ENCODE results near the gene HIPK3. TPM values are rescaled to one million over a fixed set of nuclear protein-coding genes. Genes with fewer than 3 reads are reported as not detected.
"Not testable (repeated sequence)": the region's sequence is repeated elsewhere in the genome, so short reads cannot be mapped to it uniquely, and the experiment has no call there.

Gene HIPK3
- total and polyA plus RNA-seq, 2 experiments from 2014 or later = 5.5 to 29.8 TPM

GRCh38 chr11:33303541-33303940 is 46.4 kb downstream of the HIPK3 start:
- no peaks in the 10 kb centered on the region; the same call in 2 of the 3 replicates for H3K36me3 Mint-ChIP-seq (ENCODE audit: low read depth)

GRCh38 chr11:33306821-33307220 is 49.6 kb downstream of the HIPK3 start:
- not testable (repeated sequence) for H3K27me3 Mint-ChIP-seq (ENCODE audit: insufficient read depth, low read depth, poor library complexity); H4K20me1 ChIP-seq (replicated peaks; ENCODE audit: insufficient read depth); H3K27ac Mint-ChIP-seq; H3F3A ChIP-seq (replicated peaks; ENCODE audit: low read depth); DNase-seq (ENCODE audit: low spot score); H3K9me3 Mint-ChIP-seq; H3K4me2 ChIP-seq; ATAC-seq; H2AFZ ChIP-seq; H3K27ac ChIP-seq (ENCODE audit: low read depth); H3K9me2 ChIP-seq (ENCODE audit: insufficient read depth); H3K27me3 ChIP-seq (ENCODE audit: insufficient read depth); H3K4me3 Mint-ChIP-seq; H3K36me3 Mint-ChIP-seq (ENCODE audit: low read depth); H3K4me3 ChIP-seq; H3K36me3 ChIP-seq (ENCODE audit: insufficient read depth)
- peaks cover 23% of the 10 kb centered on the region for H3K4me1 ChIP-seq (ENCODE audit: insufficient read depth)
- peaks cover 66% of the 10 kb centered on the region for H3K79me2 ChIP-seq (replicated peaks; ENCODE audit: insufficient read depth)
- peaks cover 18% of the 10 kb centered on the region; the same call in 2 of the 3 replicates for H3K4me1 Mint-ChIP-seq

More at GRCh38 chr11:33303541-33303940, 46.4 kb downstream of the HIPK3 start:
- Histone ChIP-seq H3K27ac (ENCODE audit: low read depth) (no peak overlapping the region), H3K27me3 (ENCODE audit: insufficient read depth) (no peaks in the 10 kb centered on the region), H2AFZ (no peak overlapping the region), H3K9me2 (ENCODE audit: insufficient read depth) (no peaks in the 10 kb centered on the region), H3K4me3 (no peak overlapping the region), H3K4me2 (no peak overlapping the region), H3F3A (replicated peaks; ENCODE audit: low read depth) (no peaks in the 10 kb centered on the region), H3K79me2 (replicated peaks; ENCODE audit: insufficient read depth) (peaks cover 76% of the 10 kb centered on the region), H3K36me3 (ENCODE audit: insufficient read depth) (no peaks in the 10 kb centered on the region), H3K4me1 (ENCODE audit: insufficient read depth) (peaks cover 4% of the 10 kb centered on the region; the same call in 1 of the 2 replicates), H4K20me1 (replicated peaks; ENCODE audit: insufficient read depth) (peaks cover 17% of the 10 kb centered on the region)
- TF ChIP-seq POLR2AphosphoS5 (IDR thresholded peaks at IDR 0.05; ENCODE audit: low read depth) (no peak), EZH2phosphoT487 (IDR thresholded peaks at IDR 0.05; ENCODE audit: unreplicated experiment) (no peak), CTCF (conservative IDR thresholded peaks at IDR 0.05; ENCODE audit: low read depth in 2 of 2) (no peak), REST (IDR thresholded peaks at IDR 0.05; ENCODE audit: unreplicated experiment) (no peak), ZNF114 (CRISPR knock-in tag; IDR thresholded peaks at IDR 0.05) (no peak), STAT1 (IDR thresholded peaks at IDR 0.05; ENCODE audit: unreplicated experiment) (no peak), EZH2 (IDR thresholded peaks at IDR 0.05; ENCODE audit: low read depth, unreplicated experiment) (no peak), NANOG (IDR thresholded peaks at IDR 0.05; ENCODE audit: borderline replicate concordance) (no peak), ZNF331 (CRISPR knock-in tag; IDR thresholded peaks at IDR 0.05; ENCODE audit: low read depth) (no peak), JUNB (IDR thresholded peaks at IDR 0.05; ENCODE audit: unreplicated experiment) (no peak), CREB1 (CRISPR knock-in tag; IDR thresholded peaks at IDR 0.05; ENCODE audit: low read depth) (no peak)
- H3K9me3 Mint-ChIP-seq = no peaks in the 10 kb centered on the region
- H3K4me1 Mint-ChIP-seq = peaks cover 3% of the 10 kb centered on the region; the same call in 2 of the 3 replicates
- no peak overlapping the region for H3K4me3 Mint-ChIP-seq
- no peak for DNase-seq (ENCODE audit: low spot score)
- ATAC-seq = no peak
- H3K27ac Mint-ChIP-seq = no peak overlapping the region
- peaks cover 3% of the 10 kb centered on the region for H3K27me3 Mint-ChIP-seq (ENCODE audit: insufficient read depth, low read depth, poor library complexity)
